Anterior cingulate cortex (tissue), 58 donors: Measurements from ENCODE around the gene FTL.

Source experiments
- DNase-seq, 58 donors: peaks; one replicate each; lab custom pipeline; 2025; lab: John Stamatoyannopoulos, UW

FTL gene

DNA sequence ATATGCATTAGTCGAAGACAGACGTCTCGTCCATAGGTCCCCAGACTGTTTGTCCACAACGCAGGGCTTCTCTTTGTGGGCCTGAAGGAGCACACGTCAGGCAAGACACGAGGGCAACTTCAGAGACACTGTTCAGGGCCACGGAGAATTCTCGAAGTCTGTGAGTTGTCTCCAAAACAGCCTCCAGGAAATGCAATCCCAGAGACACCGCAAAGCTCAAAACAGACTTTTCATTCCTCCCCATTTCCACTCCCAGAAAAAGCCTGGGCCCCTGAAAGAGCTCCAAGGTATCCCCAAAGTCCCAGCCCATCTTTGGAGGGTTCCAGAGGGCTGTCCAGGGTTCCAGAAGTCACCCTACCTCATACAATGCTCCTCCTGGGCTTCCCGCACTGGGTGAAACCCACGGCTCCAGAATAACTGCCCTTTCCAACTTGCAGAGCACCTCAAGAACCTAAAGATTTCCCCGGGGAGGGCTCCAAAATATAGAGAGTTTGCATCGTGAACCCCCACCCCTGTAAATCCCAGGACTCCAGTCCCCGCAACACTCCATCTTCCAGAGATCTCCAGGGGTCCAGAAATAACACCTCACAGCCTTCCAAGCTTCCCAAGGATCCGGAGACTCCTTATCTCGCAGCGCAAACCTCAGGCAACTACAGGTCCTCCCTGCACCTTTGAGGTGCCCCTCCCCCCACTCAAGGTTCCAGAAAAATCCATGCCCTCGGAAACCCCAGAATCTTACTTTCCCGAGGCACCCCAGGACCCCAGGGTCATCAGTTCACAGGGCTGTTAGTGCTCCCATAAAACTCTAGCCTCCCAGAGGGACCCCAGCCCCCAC, 687 bp upstream of the FTL start:
- peak in 10 of 58 donors; percentile 16 to 59 (median 43) for DNase-seq

DNA sequence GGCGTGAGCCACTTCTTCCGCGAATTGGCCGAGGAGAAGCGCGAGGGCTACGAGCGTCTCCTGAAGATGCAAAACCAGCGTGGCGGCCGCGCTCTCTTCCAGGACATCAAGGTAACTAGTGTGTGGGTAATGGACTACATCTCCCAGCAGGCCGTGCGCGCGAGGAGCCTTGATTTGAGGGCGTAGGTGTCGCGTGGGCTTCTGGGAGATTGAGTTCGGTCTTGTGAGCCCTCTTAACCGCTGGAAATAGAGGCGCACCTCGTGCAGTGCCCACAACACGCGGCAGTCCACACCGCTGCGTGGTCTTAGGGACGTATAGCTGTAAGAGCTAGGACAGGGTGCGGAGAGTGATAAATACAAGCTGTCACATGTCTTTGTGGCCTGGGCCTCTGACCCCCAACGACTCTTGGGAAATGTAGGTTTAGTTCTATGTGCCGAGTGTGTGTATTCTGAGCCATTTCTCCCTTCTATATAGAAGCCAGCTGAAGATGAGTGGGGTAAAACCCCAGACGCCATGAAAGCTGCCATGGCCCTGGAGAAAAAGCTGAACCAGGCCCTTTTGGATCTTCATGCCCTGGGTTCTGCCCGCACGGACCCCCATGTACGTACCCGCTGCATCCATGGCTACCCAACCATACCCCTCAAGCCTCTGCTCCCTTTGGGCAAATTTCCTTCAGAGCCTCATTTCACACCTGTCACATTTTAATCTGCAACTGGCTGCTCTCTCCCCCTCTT, 864 bp downstream of the FTL start:
- DNase-seq, result peak; percentile 43 to 90 (median 78)

DNA sequence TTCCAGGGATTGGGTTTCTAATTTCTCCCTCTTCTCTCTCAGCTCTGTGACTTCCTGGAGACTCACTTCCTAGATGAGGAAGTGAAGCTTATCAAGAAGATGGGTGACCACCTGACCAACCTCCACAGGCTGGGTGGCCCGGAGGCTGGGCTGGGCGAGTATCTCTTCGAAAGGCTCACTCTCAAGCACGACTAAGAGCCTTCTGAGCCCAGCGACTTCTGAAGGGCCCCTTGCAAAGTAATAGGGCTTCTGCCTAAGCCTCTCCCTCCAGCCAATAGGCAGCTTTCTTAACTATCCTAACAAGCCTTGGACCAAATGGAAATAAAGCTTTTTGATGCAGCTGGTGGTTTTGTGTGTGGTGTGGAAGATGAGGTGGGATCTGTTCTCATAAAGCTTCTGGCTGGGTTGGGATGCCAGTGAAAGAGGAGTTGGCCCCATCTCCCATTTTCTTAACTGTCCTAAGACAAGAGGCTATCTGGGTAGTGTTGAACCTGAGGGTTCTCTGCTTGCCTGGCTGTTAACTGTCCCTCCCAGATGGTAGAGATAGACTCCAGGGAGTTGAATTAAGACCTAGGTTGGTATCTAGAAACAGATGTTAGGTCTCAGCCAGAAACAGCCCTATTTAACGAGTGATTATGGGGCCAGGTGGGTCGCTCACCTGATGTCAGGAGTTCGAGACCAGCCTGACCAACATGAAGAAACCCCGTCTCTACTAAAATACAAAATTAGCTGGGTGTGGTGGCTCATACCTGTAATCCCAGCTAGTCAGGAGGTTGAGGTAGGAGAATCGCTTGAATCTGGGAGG, 1.6 kb downstream of the FTL start:
- DNase-seq, result peak in 7 of 58 donors; percentile 9 to 33 (median 18)

DNA sequence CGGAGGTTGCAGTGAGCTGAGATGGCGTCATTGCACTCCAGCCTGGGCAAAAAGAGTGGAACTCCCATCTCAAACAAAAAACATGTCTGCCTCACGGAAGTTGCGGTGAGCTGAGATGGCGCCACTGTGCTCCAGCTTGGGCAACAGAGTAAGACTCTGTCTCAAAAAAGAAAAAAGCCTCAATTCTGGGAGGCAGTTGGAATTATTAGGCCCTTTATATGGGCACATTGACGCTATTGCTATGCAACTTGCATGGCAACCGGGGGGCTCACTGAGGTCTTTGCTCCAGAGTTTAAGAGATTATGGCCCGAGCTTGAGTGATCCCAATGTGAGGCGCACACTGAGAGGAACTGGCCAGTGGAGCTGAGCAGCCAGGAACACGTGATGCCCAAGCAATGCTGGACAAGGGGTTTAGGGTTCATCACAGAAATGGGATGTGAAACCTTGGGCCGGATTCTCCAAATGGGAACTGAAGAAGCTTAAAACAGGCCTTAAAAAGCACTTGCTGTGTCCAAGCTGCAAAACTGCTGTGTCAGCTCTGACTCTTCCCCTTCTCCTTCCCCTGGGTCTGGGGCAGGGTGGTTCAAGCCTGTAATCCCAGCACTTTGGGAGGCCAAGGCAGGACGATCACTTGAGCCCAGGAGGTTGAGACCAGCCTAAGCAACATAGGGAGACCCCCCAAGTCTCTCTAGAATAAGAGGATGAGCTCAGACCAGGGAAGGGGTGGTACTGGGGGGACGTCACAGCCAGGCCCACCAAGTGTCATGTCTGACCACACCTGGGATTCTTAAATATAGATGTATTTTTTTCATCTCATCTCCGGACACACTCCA, 2.5 kb downstream of the FTL start:
- peak in 38 of 58 donors; percentile 6 to 72 (median 36) for DNase-seq

DNA sequence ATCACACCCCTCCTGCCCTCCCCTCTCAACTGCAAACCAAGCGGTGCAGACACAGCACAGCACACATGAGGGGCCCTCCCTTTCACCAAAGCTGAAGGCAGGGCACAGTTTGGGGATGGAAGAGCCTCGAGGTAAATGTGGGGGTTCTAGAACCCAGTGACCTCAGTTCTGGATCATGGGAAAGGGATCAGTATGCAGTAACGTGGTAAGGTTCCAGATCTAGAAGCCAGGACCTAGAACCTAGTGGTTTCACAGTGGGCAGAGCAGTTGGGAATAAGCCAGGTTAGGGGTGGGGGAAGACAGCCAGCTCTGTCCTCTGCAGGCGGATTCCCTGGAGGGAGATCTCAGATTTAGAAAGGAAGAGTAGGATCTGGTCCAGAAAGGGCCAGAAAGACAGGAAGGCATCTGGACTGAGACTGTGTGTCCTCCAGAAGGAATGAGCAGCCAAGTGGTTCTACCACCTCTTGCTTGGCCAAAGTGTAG, 3.1 kb downstream of the FTL start:
- no peak for DNase-seq

DNA sequence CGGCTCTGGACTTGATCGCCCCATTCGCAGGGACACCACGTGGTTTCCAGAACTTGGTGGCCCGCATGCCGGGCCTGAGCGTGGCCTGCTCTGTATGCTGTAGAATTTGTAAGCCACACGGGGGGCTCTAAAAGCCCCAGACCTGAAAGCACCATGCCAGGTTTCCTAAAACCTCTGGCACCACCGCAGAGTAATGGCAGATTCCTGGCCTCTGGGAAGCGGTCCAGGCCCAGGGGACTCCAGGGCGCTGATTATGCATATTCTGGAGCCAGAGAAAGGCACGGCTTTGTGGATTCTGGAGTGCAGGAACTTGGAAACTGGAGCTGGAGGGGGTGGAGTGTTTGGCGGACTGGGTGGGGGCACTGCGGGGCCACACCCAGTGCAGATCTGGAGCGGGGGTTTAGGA, 3.7 kb downstream of the FTL start:
- peak in 8 of 58 donors; percentile 2 to 20 (median 12) for DNase-seq

DNA sequence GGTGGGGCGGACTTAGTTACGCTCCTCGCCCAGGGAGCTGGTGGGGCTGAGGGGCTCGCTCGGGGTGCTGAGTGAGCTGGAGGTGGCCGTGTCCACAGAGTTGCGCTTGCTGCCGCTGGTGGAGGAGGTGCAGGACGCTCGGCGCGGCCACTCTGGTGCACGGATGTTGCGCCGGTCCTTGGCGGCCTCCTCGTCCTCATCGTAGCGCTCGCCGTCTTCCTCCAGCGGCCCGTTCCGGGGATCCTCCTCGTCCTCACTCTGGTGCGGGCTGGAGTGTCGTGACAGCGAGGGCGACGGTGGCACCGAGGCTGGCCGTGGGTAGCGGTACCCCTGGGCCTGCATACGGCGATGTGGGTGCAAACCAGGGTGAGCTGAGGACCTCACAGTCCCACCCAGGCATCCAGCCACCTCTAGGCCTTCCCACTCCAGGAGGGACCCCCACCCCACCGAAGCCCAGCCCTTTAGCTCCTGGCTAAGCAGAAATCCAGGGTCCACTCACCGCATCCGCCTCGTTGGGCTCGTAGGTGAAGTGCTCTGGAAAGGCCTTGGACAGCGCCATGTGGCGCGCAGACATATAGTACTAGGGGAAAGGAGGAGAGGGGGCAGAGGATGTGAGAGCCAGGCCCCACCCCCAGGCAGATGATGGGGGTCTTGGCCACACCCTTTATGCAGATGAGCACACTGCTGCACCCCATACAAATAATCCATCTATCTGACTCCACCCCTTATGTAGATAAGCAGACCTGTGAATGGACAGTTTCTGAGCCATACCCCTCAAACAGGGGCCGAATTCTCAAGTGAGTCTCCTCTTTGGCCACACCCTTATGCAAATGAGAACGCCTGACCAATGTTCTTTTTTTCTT, 4.4 kb downstream of the FTL start:
- no peak for DNase-seq

DNA sequence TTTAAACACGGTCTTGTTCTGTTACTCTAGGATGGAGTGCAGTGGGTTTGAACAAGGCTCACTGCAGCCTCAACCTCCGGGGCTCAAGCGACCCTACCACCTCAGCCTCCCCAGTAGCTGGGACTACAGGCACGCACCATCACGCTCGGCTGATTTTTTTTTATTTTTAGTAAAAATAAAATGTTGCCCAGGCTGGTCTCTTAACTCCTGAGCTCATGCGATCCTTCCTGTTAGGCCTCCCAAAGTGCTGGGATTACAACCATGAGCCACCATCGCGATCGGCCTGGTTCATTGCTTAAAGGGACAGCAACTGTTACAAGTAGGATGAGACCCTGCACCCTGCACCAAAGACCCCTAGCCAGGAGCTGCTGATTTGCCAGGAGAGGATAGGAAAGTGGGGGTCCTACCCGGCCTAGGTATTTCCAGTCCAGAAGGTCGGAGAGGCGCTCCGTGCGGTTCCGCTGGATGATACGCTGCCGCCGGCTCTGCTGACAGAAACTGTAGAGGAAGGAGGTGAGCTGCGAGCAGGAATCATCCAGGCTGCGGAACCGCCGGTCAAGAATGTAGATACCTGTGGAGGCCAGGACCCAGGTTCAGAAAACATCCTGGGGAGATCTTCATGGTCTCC, 5.1 kb downstream of the FTL start:
- no peak for DNase-seq

DNA sequence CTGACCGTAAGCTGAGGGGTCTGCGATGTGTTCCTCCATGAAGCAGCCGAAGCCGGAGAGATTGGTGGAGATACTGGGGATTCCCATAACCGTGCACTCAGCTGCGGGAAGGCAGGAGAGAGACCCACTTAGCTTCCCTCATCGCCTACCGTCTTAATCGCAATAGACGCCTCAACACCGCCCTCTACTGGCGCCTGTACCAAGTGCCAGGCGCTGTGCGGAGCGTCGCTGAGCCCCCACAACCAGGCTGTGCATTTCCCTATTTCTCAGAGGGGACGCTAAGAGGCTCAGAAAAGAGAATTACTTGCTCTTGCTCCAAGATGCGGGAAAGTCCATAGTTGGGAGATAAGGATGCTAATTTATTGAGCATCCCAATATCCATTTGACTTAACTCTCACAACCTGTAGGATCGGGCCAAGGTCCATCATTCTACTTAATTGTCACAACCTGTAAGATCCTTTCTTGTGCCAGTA, 5.8 kb downstream of the FTL start:
- peak in 53 of 58 donors; percentile 7 to 86 (median 51) for DNase-seq

DNA sequence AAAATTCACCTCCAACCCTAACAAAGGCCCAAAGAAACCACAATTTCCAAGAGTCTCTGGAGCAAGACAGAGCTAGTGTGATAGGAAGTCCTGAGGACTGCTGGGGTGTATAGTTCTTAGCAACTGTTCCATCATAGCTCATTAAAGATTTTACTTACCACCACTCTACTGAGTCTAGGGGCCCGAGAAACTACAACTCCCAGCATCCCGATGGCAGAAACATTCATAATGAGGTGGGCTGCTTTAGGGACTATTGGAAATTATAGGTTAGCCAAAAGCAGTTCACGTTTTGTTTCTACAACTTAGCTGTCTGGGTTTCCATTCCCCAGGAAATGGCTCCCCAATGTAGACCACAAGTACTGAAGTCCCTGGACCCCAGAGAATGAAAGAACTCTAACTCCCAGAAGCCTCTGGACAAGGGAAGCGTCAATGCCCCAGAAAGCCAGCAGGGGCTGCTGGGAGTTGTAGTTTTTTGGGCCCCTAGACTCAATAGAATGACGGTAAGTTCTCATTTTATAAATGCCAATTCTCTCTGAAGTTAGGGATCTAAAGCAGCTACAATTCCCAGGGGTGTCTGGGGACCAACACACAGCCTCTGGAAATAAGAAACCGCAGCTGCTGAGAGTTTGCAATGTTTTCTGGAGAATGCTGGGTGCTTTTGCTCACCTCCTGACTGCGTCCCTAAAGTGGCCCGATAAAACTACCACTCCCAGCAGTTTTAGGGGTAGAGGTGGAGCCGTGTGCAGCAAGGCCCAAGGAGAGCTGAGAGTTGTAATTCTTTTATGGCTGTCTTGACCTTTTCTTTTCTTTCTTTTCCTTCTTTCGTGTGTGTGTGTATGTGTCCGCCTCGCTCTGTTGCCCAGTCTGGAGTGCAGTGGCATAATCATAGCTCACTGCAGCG, 11.1 kb downstream of the FTL start:
- no peak for DNase-seq

DNA sequence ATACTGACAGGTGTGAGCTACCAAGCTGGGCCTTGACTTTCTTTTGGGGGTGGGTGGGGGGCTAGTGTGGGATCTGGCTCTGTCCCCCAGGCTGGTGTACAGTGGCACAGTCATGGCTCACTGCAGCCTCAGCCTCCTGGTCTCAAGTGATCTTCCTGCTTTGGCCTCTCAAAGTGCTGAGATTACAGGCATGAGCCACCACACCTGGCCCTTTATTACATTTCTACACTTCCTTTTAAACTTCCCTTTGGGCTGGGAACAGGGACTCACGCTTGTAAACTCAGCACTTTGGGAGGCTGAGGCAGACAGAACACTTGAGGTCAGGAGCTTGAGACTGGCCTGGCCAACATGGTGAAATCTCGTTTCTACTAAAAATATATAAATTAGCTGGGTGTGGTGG, 12.0 kb downstream of the FTL start:
- DNase-seq, result no peak

DNA sequence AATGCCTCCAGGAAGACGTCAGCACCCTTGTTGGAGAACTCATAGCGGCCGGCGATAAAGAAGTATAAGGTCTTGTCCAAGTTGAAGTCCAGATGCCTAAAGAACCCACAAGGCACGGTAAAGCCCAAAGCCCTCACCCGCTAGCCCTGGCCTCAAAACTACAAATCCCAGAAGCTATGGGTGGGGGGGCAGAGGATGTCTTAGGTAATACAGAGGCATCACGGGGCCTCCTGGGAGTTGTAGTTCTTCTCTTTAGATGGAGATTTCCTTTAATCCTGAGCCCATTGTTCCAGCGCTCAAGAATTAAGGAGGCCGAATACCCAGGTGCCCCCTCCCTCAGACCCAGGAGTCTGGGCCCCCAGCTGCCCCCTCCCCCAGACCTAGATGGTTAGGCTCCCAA, 17.2 kb downstream of the FTL start:
- DNase-seq, result no peak

DNA sequence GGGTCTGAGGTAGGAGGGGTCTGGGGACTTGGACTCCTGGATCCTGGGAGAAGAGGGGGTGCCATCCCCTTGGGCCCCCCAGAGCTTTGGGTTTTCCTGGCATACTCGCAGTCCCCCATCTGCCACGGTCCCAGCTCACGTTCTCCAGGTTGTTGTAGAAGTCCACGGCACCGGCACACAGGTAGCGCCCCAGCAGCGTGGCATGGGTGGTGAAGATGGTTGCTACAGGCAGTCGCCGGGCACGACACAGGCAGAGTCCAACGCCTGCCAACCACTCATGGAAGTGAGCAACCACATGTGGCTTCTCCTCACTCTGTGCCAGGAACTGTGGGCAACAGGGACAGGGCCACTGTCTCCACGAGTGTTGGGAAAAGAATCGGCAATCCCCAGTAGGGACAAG, 20.6 kb downstream of the FTL start:
- DNase-seq, result no peak

DNA sequence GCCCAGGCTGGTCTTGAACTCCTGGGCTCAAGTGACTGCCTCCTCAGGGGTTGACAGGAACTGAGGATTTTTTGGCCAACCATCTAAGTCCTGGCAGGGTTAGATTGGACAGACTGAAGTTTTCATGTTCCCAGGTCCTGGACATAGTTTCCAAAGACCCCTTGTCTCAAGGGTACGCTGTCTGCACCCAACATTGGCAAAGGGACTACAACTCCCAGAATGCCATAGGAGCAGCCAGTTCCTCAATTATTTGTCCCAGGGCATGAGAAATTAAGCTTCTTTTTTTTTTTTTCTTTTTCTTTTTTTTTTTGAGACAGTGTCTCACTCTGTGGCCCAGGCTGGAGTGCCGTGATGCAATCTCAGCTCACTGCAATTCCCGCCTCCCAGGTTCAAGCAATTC, 21.1 kb downstream of the FTL start:
- DNase-seq, result no peak

DNA sequence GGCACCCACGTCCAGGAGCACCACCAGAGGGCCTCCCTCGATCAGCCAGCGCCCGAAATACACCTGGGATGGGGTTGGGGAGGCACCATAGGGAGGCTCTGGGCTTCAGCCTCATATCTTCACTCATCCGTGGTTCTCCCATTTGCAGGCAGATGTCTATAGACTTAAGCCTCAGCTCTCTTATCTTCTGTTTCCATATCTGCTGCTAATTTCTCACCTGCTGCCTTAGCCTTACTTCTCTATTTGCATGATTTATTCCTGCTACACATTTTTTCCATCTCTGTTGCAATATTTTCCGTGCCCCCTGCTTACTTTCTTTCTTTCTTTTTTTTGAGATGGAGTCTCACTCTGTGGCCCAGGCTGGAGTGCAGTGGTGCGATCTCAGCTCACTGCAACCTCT, 22.2 kb downstream of the FTL start:
- DNase-seq, result no peak

DNA sequence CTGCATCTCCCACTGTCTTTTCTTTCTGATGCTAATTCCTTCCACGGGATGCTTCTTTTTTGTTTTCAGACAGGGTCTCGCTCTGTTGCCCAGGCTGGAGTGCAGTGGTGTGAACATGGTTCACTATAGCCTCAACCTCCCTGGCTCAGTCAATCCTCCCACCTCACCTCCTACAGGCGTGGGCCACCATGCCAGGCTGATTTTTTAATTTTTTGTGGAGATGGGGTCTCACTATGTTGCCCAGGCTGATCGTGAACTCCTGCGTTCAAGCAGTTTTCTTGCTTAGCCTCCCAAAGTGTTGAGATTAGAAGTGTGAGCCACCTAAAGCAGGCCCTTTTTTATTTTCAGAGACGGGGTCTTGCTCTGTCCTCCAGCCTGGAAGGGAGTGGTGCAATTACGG, 23.2 kb downstream of the FTL start:
- DNase-seq, result no peak

DNA sequence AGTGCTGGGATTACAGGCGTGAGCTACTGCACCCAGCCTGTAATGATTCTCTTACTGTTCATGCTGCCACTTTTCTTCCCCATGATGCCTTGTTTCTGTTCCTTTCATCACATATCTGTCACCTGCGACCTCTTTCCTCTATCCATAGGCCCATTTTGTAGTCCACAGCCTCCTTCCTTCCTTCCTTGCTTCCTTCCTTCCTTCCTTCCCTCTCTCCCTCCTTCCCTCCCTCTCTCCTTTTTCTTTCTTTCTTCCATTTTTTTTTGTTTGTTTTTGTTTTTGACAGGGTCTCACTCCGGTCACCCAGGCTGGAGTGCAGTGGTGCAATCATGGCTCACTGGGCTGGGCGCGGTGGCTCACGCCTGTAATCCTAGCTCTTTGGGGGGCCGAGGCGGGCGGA, 23.8 kb downstream of the FTL start:
- no peak for DNase-seq
